Cardiac fibroblast (primary cell): ENCODE measurements around the gene CXXC5.
A peak's percentile ranks its signal among the peaks of the same experiment; 100 is the strongest.
"Not testable (repeated sequence)": the region's sequence is repeated elsewhere in the genome, so short reads cannot be mapped to it uniquely, and the experiment has no call there.

ENCODE experiments used
- DNase-seq, 2 donors: peaks; one replicate each; pipeline versions ENCODE4 v3.0.0 to v3.0.0-alpha.2; 2010; ENCODE audit warnings: low read depth in 2 of 2
- H3K4me3 ChIP-seq, 2 donors: replicated peaks in 1 of 2; 1 replicate in 1 of 2; 2 replicates in 1 of 2; pipeline ENCODE4 v1.5.1; 2011; ENCODE audit warnings: low read depth in 2 of 2, low read length in 2 of 2, mild to moderate bottlenecking in 2 of 2, moderate library complexity in 1 of 2
- TF ChIP-seq, protein P1 (sequence below): IDR thresholded peaks from one replicate; pipeline ENCODE4 v1.5.1; 2011; ENCODE audit warnings: low read depth, mild to moderate bottlenecking, low read length, inconsistent platforms

CXXC5 gene

DNA sequence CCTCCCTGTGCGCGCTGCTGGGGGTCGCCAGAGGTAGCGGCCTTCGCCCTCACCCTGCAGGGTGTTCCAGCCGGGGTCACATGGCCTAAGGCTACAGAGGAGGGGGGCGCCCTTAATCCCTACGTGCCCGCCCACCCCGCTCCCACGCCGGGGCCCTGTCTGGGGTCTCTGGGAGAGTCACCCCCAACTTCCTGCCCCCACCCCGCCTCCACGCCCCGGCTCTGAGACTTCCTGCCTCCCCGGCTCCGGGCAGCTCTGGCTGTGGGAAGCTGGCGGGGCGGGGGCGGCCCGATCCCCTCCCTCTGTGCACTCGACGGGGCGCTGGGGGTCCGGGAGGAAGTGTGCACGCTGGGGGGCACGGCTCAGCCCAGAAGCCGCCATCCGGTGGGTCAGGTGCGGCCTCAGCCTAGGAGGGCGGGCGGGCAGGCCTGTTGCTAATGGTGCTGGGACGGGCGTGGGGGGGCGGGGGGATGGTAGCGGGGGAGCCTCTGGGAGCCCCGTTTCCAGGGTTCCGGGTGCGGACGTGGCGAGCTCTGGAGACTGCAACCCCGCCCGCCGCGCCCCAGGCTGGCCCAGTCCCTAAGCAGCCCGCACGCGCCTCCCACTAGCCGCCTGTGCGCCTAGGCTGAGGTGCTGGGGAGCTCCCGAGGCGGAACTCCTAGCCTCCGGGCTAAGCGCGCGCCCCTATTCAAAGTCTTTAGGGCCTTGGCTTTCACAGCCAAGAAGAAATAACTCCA is 61.6 kb downstream of the CXXC5 start:
- DNase-seq, result no peak
- TF ChIP-seq, protein P1, sequence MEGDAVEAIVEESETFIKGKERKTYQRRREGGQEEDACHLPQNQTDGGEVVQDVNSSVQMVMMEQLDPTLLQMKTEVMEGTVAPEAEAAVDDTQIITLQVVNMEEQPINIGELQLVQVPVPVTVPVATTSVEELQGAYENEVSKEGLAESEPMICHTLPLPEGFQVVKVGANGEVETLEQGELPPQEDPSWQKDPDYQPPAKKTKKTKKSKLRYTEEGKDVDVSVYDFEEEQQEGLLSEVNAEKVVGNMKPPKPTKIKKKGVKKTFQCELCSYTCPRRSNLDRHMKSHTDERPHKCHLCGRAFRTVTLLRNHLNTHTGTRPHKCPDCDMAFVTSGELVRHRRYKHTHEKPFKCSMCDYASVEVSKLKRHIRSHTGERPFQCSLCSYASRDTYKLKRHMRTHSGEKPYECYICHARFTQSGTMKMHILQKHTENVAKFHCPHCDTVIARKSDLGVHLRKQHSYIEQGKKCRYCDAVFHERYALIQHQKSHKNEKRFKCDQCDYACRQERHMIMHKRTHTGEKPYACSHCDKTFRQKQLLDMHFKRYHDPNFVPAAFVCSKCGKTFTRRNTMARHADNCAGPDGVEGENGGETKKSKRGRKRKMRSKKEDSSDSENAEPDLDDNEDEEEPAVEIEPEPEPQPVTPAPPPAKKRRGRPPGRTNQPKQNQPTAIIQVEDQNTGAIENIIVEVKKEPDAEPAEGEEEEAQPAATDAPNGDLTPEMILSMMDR, result no peak
- no peak overlapping the region for H3K4me3 ChIP-seq

DNA sequence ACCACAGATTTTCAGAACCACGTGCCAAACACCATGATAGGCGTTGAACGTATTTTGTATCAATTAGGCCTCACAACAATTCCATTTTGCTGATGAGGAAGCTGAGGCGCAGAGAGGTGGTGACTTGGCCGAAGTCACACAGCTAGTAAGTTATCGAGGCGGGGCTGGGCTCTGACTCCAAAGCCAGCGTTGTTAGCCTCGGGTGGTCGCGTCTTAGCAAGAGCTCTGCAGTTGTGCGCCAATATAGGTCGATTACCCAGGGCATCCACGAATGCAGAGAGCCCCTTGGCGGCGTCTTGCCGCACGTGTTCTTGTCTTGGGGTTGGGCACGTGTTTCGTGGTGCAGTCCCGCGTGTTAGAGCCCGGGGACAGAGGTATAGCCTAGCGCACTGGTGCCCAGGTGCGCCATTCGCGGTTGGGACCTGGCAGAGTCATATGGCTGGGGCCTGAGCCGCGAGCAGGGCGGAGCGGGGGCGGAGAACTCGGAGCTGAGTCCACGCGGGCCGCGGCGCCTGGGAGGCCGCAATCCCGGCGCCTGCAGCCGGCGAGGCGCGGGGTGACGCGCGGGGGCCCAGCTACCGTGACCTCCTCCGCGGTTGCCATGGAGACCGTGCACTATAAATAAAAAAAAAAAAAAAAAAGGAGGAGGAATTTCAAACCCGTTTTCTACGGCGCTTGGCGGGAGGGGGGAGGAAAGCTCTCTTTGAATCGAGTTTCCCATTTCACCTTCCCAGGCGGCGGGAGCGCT is 62.3 kb downstream of the CXXC5 start:
- H3K4me3 ChIP-seq, result peak overlapping the region; percentile 44 to 45
- peak; percentile 50 to 79 for DNase-seq
- TF ChIP-seq, protein P1, result no peak

DNA sequence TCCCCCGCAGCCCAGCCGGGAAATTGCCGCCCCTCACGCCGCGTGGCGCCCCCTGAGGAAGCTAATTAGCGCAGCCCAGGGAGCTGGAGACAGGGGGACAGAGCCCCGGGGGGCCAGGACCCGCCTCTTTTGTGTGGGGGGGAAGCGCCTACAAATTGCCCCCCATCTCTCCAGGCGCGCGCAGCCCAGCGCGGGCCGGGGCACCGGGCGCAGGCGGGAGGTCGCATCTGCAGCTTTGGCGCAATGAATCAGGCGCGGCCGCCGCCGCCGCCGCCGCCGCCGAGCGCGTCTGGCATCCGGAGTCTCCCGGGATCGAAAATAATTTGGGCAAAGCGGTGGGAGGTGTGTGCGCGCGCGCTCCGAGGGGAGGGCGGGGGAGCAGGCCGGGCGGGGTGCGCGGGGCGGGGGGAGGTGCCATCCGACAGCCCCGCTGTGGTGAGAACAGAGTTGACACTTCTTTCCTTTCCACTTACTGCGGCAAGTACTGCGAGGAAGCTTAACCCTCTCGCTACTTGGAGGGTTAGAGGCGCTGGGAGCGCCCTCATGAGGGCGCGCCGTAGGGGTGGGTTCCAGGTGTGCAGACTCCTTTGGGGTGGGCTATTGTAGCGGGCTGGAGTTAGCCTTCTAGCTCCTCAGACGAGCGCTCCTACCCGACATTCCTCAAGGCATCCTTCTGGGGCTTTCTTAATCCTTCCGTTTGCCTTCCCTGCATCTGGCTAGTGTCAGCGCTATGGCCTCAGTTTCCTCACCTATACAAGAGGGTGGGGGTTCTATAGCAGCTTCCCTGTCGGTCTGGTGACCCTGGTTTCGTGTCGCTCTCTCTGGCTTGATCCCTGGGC is 63.1 kb downstream of the CXXC5 start:
- H3K4me3 ChIP-seq, result peak overlapping the region; percentile 44 to 45
- peak in 1 of 2 donors; percentile 54 for DNase-seq
- TF ChIP-seq, protein P1, result no peak

DNA sequence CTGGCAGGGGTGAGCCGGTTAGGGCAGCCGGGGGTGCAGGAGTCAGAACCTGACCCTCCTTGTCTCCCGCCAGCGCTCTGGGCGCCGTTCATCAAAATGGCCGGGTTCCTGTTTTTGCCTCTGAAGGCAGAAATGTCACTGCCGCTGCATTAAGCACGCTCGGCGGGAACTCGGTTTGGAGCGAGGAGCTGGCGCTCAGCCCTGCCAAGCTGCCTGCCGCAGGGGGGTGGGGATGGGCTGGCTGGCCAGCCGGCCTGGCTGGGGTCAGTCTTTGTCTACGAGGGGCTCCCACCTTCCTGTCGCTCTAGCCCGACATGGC is 63.7 kb downstream of the CXXC5 start:
- DNase-seq, result no peak
- TF ChIP-seq, protein P1, result no peak
- no peak overlapping the region for H3K4me3 ChIP-seq

DNA sequence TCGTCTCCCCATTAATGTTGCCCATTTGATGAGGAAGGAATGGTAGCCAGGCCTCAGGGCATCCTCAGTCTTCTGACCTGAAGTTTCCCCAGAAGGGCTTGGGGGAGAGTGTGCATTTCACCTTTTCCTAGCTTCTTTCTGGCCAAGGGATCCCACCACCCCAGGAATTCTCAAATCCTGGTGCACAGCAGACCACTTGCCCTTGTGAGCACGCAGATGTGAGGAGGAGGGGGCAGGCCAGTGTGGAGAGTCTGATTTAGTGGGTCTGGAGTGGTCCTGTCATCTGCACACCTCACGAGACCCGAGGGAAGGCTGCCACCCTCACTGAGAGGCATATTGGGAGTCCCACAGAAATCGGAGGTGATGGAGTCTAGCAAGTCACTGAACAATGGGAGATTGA is 64.3 kb downstream of the CXXC5 start:
- DNase-seq, result no peak
- no peak overlapping the region for H3K4me3 ChIP-seq
- TF ChIP-seq, protein P1, result no peak

DNA sequence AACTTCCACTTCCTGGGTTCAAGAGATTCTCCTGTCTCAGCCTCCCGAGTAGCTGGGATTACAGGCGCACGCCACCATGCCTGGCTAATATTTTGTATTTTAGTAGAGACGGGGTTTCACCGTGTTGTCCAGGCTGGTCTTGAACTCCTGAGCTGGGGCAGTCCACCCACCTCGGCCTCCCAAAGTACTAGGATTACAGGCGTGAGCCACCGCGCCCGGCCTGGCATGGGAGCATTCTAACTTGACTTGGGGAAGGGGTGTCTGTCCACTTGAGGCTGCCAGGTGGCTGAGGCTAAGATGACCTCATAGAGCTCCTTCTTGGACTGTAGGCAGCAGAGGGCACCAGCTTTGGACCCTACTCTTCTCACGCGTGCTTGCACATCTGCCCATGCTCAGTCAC is 65.7 kb downstream of the CXXC5 start:
- DNase-seq, H3K4me3 ChIP-seq: not testable (repeated sequence)

DNA sequence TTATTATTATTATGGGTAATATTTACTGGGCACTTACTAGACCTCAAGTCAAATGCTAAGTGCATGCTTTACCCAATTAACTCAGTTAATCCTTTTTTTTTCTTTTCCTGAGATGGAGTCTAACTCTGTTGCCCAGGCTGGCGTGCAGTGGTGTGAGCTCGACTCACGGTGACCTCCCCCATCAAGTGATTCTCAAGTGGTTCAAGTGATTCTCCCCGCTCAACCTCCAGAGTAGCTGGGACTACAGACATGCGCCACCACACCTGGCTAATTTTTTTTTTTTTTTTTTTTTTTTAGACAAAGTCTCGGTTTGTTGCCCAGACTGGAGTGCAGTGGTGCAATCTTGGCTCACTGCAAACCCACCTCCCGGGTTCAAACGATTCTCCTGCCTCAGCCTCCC is 69.1 kb downstream of the CXXC5 start:
- H3K4me3 ChIP-seq, result no peak overlapping the region
- no peak for DNase-seq
- TF ChIP-seq, protein P1, result no peak

DNA sequence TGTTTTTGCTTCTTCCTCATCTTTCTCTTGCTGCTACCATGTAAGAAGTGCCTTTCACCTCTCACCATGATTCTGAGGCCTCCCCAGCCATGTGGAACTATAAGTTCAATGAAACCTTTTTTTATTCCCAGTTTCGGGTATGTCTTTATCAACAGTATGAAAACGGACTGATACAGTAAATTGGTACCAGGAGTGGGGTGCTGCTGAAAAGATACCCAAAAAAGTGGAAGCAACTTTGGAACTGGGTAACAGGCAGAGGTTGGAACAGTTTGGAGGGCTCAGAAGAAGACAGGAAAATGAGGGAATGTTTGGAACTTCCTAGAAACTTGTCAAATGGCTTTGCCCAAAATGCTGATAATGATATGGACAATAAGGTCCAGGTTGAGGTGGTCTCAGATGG is 70.3 kb downstream of the CXXC5 start:
- not testable (repeated sequence) for H3K4me3 ChIP-seq, DNase-seq

DNA sequence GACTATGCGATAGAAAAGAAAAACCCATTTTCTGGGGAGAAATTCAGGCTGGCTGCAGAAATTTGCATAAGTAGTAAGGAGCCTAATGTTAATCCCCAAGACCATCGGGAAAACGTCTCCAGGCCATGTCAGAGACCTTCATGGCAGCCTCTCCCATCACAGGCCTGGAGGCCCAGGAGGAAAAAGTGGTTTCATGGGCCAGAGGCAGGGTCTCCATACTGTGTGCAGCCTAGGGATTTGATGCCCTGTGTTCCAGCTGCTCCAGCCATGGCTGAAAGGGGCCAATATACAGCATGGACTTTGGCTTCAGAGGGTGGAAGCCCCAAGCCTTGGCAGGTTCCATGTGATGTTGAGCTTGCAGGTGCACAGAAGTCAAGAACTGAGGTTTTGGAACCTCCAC is 71.8 kb downstream of the CXXC5 start:
- not testable (repeated sequence) for H3K4me3 ChIP-seq, DNase-seq
